Uterus (tissue), 4 donors: ENCODE measurements around the gene OSBPL2. TPM values are rescaled to one million over a fixed set of nuclear protein-coding genes. Genes with fewer than 3 reads are reported as not detected.

ENCODE experiments used
- DNase-seq, 2 donors: peaks; one replicate each; pipeline ENCODE4 v3.0.0-alpha.2; 2019 to 2020
- H3K27ac ChIP-seq, 2 donors: fragments of 200-600 bp; sonication (generic); 1 replicate in 1 of 2; 2 replicates in 1 of 2; pipeline ENCODE4 v1.5.1; 2016 to 2018
- H3K27me3 ChIP-seq, 2 donors: fragments of 200-600 bp; sonication (generic); one replicate each; pipeline ENCODE4 v1.5.1; 2018 to 2019; ENCODE audit warnings: control low read depth in 1 of 2
- H3K36me3 ChIP-seq, 2 donors: fragments of 200-600 bp; sonication (generic); one replicate each; pipeline ENCODE4 v1.5.1; 2019; ENCODE audit warnings: control low read depth in 1 of 2
- H3K4me1 ChIP-seq, 2 donors: fragments of 200-600 bp; sonication (generic); one replicate each; pipeline ENCODE4 v1.5.1; 2018 to 2019; ENCODE audit warnings: control low read depth in 1 of 2
- H3K4me3 ChIP-seq, 2 donors: fragments of 200-600 bp; sonication (generic); 1 replicate in 1 of 2; 2 replicates in 1 of 2; pipeline ENCODE4 v1.5.1; 2018 to 2019; ENCODE audit warnings: mild to moderate bottlenecking in 1 of 2
- H3K9me3 ChIP-seq, 2 donors: fragments of 200-600 bp; sonication (generic); one replicate each; pipeline ENCODE4 v1.5.1; 2019; ENCODE audit warnings: control low read depth in 1 of 2
- POLR2A ChIP-seq, 2 donors: fragments of 450-650 bp; IDR thresholded peaks; one replicate each; pipeline ENCODE4 v1.6.1; 2016; ENCODE audit warnings: antibody characterized with exemption in 2 of 2, mild to moderate bottlenecking in 1 of 2, moderate library complexity in 1 of 2
- intact Hi-C: fragments of 100-400 bp; cut with DNase I; formaldehyde crosslinking; loops from one replicate; pipeline ENCODE4 v1.15.1; 2023; ENCODE audit warnings: low total_unique reads
- total RNA-seq, 4 donors: library from RNA; depleted of rRNA in 3 of 4; stranded (reverse); fragments of >200 nt in 3 of 4; gene quantifications; one replicate each; pipeline versions ENCODE4 v1.1.0 to v1.2.4, GENCODE V29; 2014 to 2023
- TF ChIP-seq, protein P1 (sequence below), 4 experiments: fragments of 200-600 bp in 2 of 4; fragments of 450-650 bp in 2 of 4; sonication (generic) in 2 of 4; IDR thresholded peaks; one replicate each; pipeline ENCODE4 v1.5.1; 2016 to 2019; ENCODE audit warnings: antibody characterized with exemption in 4 of 4, mild to moderate bottlenecking in 2 of 4, moderate library complexity in 1 of 4
- donor health status: DM: yes; HTN: yes; CAD: no.

Gene OSBPL2
- total RNA-seq, 4 donors from 2014 or later = 12.3 to 55.9 (median 33.4) TPM

DNA sequence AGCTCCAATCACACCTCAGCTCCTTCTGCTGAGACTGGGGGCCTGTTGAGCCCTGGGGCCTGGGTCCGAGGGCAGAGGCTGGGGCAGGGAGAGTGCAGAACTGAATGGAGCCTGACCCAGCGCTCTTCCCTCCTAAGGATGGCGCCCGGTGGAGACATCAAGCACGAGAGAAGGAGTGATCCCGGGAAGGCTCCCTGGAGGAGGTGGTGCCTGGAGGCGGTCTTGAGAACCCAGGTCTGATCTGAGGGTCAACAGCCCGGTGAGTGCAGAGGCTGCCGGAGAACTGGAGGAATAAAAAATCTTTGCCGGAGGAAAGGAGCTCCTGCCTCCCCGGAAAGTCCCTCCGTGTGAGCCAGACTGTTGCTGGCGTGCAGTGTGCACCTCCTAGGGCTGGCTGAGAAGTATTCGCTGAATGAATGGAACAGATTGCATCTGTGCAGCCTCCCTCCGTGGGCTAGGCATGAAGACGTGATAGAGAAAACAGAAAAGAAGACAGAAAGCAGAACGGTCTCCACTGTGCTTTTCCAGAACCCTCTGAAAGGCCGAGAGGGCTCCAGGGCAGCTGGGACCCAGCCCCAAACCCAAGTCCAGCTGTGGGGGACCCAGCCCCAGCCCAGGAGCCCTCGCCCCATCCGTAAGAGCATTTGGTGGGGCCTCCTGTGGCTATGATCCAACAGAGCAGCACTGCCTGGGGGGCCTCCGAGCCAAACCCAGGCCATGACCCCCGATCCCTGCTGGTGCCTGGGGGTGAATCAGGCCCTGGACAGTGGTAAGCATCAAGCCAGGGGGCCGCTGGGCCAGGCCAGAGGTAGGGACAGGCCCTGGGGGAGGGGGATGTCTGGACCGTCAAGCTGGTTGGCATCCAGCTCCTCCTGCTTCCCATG, 11.4 kb upstream of the OSBPL2 start:
- TF ChIP-seq, protein P1, sequence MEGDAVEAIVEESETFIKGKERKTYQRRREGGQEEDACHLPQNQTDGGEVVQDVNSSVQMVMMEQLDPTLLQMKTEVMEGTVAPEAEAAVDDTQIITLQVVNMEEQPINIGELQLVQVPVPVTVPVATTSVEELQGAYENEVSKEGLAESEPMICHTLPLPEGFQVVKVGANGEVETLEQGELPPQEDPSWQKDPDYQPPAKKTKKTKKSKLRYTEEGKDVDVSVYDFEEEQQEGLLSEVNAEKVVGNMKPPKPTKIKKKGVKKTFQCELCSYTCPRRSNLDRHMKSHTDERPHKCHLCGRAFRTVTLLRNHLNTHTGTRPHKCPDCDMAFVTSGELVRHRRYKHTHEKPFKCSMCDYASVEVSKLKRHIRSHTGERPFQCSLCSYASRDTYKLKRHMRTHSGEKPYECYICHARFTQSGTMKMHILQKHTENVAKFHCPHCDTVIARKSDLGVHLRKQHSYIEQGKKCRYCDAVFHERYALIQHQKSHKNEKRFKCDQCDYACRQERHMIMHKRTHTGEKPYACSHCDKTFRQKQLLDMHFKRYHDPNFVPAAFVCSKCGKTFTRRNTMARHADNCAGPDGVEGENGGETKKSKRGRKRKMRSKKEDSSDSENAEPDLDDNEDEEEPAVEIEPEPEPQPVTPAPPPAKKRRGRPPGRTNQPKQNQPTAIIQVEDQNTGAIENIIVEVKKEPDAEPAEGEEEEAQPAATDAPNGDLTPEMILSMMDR (IDR thresholded peaks at IDR 0.05) = no peak
- TF ChIP-seq POLR2A (IDR thresholded peaks at IDR 0.05) = no peak
- DNase-seq = no peak
- H3K36me3 ChIP-seq = no peaks in the 10 kb centered on the region
- H3K4me1 ChIP-seq = no peaks in the 10 kb centered on the region
- no peak overlapping the region for H3K27ac ChIP-seq
- no peak overlapping the region for H3K4me3 ChIP-seq
- H3K27me3 ChIP-seq = peaks cover 0 to 8% of the 10 kb centered on the region in 2 donors
- no peaks in the 10 kb centered on the region for H3K9me3 ChIP-seq
- intact Hi-C loops = no loop called here

DNA sequence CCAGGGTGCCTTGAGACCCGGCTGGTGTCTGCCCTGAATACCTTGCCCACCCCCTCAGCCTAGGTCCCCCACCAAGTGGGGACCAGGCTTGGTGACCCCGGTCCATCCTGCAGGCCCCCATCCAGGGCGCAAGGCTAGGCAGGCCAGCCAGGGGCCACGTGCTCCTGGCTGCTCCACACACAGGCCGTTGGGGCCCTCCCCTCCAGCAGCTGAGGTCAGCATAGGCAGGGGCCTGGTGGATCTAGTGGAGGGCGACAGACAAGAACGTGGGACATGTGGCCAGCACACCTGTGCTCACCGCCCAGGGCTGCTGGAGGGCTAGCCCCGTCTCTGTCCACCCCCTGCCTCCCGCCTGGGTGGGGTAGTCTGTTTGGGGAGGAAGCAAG, 10.7 kb upstream of the OSBPL2 start:
- intact Hi-C loops = no loop called here
- Histone ChIP-seq H3K4me3 (no peak overlapping the region), H3K4me1 (no peaks in the 10 kb centered on the region), H3K27me3 (peaks cover 0 to 3% of the 10 kb centered on the region in 2 donors), H3K27ac (no peak overlapping the region), H3K9me3 (no peaks in the 10 kb centered on the region), H3K36me3 (no peaks in the 10 kb centered on the region)
- no peak for DNase-seq
- TF ChIP-seq, protein P1 (IDR thresholded peaks at IDR 0.05) = no peak
- no peak for TF ChIP-seq POLR2A (IDR thresholded peaks at IDR 0.05)

DNA sequence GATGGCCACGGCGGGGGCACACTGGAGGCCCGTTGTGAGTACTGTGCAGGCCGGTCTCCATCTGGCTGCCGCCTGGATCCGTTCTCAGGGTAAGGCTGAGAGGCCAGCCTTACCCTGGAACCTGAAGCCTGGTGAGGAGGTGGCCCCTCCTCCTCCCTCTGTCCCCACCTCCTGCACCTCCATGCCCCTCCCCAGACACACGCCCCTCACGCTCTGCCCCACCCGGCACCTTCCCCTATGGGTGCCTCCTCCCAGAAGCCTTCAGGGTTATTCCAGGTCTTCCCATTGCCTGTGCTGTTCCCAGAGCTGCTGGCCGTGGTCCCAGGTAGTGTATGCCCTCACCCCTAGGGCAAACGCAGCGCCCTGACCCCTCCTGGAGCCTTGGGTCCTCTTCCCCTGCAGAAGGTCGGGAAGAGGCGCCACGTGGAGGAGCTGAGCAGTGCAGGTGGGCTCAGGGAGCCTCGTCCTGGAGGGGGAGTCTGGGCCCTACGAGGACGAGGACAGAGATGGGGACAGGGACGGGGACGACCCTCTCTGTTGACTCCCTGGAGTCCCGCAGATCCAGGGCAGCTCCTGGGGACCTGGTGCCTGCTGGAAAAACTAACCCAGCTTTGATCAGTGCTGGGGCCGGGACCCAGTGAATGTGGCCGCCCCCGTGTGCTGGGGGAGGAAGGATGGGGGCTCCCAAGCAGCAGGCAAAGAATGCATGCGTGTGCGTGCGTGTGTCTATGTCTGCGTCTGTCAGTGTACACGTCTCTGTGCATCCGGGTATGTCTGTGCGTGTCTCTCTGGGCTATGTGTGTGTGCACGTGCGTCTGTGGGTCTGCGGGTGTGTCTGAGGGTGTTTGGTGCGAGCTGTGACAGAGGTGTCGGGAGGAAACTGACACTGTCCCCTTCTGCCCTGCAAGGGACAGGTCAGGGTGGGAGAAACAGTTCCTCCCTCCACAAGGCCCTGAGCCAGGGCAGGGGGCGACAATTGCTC, 10.1 kb upstream of the OSBPL2 start:
- H3K27ac ChIP-seq = no peak overlapping the region
- H3K4me1 ChIP-seq = no peaks in the 10 kb centered on the region
- no peak overlapping the region for H3K4me3 ChIP-seq
- TF ChIP-seq, protein P1 (IDR thresholded peaks at IDR 0.05) = no peak
- TF ChIP-seq POLR2A (IDR thresholded peaks at IDR 0.05) = no peak
- no peak for DNase-seq
- no peaks in the 10 kb centered on the region for H3K27me3 ChIP-seq
- intact Hi-C loops = no loop called here
- H3K36me3 ChIP-seq = no peaks in the 10 kb centered on the region
- H3K9me3 ChIP-seq = no peaks in the 10 kb centered on the region

DNA sequence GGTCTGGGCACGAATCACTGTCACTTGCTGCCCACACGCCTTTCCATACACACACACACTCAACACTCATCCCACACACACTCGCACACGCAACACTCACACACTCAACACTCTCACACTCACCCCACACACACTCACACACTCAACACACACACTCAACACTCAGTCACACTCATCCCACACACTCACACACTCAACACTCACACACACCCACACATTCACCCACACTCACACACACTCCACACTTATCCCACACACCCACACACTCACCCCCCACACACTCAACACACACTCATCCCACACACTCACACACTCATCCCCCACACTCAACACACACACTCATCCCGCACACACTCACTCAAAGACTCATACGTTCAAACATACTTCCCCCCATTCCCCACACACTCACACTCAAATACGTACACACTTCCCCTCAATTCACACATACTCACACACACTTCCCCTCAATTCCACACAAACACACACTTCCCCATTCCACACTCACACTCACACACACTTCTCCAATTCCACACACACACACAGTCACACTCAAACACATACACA, 9.3 kb upstream of the OSBPL2 start:
- Histone ChIP-seq H3K4me3 (no peak overlapping the region), H3K36me3 (no peaks in the 10 kb centered on the region), H3K27ac (no peak overlapping the region), H3K4me1 (no peaks in the 10 kb centered on the region), H3K9me3 (no peaks in the 10 kb centered on the region), H3K27me3 (no peaks in the 10 kb centered on the region)
- TF ChIP-seq, protein P1 (IDR thresholded peaks at IDR 0.05) = no peak
- TF ChIP-seq POLR2A (IDR thresholded peaks at IDR 0.05) = no peak
- DNase-seq = no peak
- intact Hi-C loops = no loop called here
